Activated CD8-positive, alpha-beta T cell treated with anti-CD3 and anti-CD28 coated beads, Interleukin-2, amount 10 ng/mL, durations not matched to agents 7 days and 5 days (primary cell): ENCODE data around the gene KCTD18. TPM values are rescaled to one million over a fixed set of nuclear protein-coding genes. Genes with fewer than 3 reads are reported as not detected.

Source experiments
- ATAC-seq: fragments of 150-1000 bp; cut with Tn5 transposase; one replicate; pipeline ENCODE4 v1.10.0; 2021; ENCODE audit warnings: moderate library complexity
- CTCF ChIA-PET: fragments of 350-600 bp; sonication (Branson Sonifier 250); formaldehyde crosslinking; loops from one replicate; lab custom pipeline; 2021; ENCODE audit warnings: antibody characterized with exemption; lab: Charles Lee
- POLR2A ChIA-PET: fragments of 350-600 bp; sonication (Branson Sonifier 250); formaldehyde crosslinking; loops from one replicate; lab custom pipeline; 2021; ENCODE audit warnings: antibody characterized with exemption; lab: Charles Lee
- DNase-seq: peaks from one replicate; pipeline ENCODE4 v3.0.0-alpha.2; 2020
- H3K27ac Mint-ChIP-seq: one replicate; pipeline ENCODE4 v1.8.0; 2021; ENCODE audit warnings: mild to moderate bottlenecking, mixed read lengths
- H3K27me3 Mint-ChIP-seq: one replicate; pipeline ENCODE4 v1.8.0; 2021; ENCODE audit warnings: low read depth, mixed read lengths
- H3K36me3 Mint-ChIP-seq: one replicate; pipeline ENCODE4 v1.8.0; 2021; ENCODE audit warnings: low read depth, mixed read lengths
- H3K4me1 Mint-ChIP-seq: one replicate; pipeline ENCODE4 v1.8.0; 2021; ENCODE audit warnings: low read depth, mixed read lengths
- H3K4me3 Mint-ChIP-seq: one replicate; pipeline ENCODE4 v1.8.0; 2021; ENCODE audit warnings: mild to moderate bottlenecking, mixed read lengths
- H3K9me3 Mint-ChIP-seq: one replicate; pipeline ENCODE4 v1.8.0; 2022; ENCODE audit warnings: mixed read lengths; ENCODE audit not compliant: insufficient read depth
- total RNA-seq, 2 experiments: library from RNA; stranded (reverse); gene quantifications; one replicate each; pipeline ENCODE4 v1.2.3, GENCODE V29; 2021

The KCTD18 gene
- total RNA-seq, 2 experiments from 2014 or later: 14.3 to 14.8 TPM

GRCh38 chr2:200515155-200515554 is 5.3 kb upstream of the KCTD18 start:
- H3K36me3 Mint-ChIP-seq: no peaks in the 10 kb centered on the region
- POLR2A ChIA-PET: interaction anchor here (1.8 kb wide), 1 partner anchor 11 kb away, joined by 6 read pairs; the partner anchor contains the start of gene SGO2
- DNase-seq (no peak), ATAC-seq (peak; percentile 15)
- H3K9me3 Mint-ChIP-seq: peaks cover 4% of the 10 kb centered on the region
- H3K4me1 Mint-ChIP-seq: peaks cover 15% of the 10 kb centered on the region
- H3K4me3 Mint-ChIP-seq: no peak overlapping the region
- H3K27me3 Mint-ChIP-seq: peaks cover 9% of the 10 kb centered on the region
- H3K27ac Mint-ChIP-seq: no peak overlapping the region
- CTCF ChIA-PET: interaction anchor here (0.7 to 1.3 kb wide), 3 partner anchors 12 to 532 kb away, joined by 3 read pairs; no protein-coding TSS in a partner anchor

GRCh38 chr2:200509235-200509611 is 645 bp downstream of the KCTD18 start:
- Mint-ChIP-seq H3K27me3 (no peaks in the 10 kb centered on the region), H3K36me3 (peaks cover 14% of the 10 kb centered on the region), H3K4me3 (peak overlapping the region; percentile 96), H3K4me1 (peaks cover 18% of the 10 kb centered on the region), H3K9me3 (no peaks in the 10 kb centered on the region), H3K27ac (peak overlapping the region; percentile 93)
- DNase-seq (no peak), ATAC-seq (no peak)
- ChIA-PET POLR2A (interaction anchor here (1.3 to 2.1 kb wide), 2 partner anchors 16 to 17 kb away, joined by 5 to 11 read pairs; partner anchors contain the start of gene SGO2), CTCF (interaction anchor here (0.6 to 1.7 kb wide), 13 partner anchors 10 to 188 kb away, joined by 3 to 12 read pairs (median 4); partner anchors contain the start of gene SGO2)

GRCh38 chr2:200507179-200507578 is 2.7 kb downstream of the KCTD18 start:
- Mint-ChIP-seq H3K27ac (no peak overlapping the region), H3K36me3 (peaks cover 25% of the 10 kb centered on the region), H3K4me1 (peaks cover 18% of the 10 kb centered on the region), H3K4me3 (no peak overlapping the region), H3K27me3 (no peaks in the 10 kb centered on the region), H3K9me3 (no peaks in the 10 kb centered on the region)
- POLR2A ChIA-PET: no interaction called here
- CTCF ChIA-PET: no interaction called here
- DNase-seq (no peak), ATAC-seq (no peak)

- no peak overlapping the region for H3K27ac Mint-ChIP-seq
- no peak overlapping the region for H3K4me3 Mint-ChIP-seq
- no peak for DNase-seq
- peaks cover 28% of the 10 kb centered on the region for H3K36me3 Mint-ChIP-seq
- ChIA-PET POLR2A (no interaction called here), CTCF (no interaction called here)
- no peak for ATAC-seq
- no peaks in the 10 kb centered on the region for H3K9me3 Mint-ChIP-seq
- H3K27me3 Mint-ChIP-seq: no peaks in the 10 kb centered on the region
- H3K4me1 Mint-ChIP-seq: peaks cover 18% of the 10 kb centered on the region
These were observed 3.2 kb downstream of the KCTD18 start for GRCh38 chr2:200506679-200507078.

- H3K27ac Mint-ChIP-seq: no peak overlapping the region
- H3K9me3 Mint-ChIP-seq: no peaks in the 10 kb centered on the region
- DNase-seq (no peak), ATAC-seq (no peak)
- H3K36me3 Mint-ChIP-seq: peaks cover 38% of the 10 kb centered on the region
- no peak overlapping the region for H3K4me3 Mint-ChIP-seq
- POLR2A ChIA-PET: interaction anchor here (0.7 kb wide), 1 partner anchor 156 kb away, joined by 3 read pairs; no protein-coding TSS in a partner anchor
- H3K4me1 Mint-ChIP-seq: no peaks in the 10 kb centered on the region
- CTCF ChIA-PET: no interaction called here
- no peaks in the 10 kb centered on the region for H3K27me3 Mint-ChIP-seq
These were observed 7.7 kb downstream of the KCTD18 start for GRCh38 chr2:200502196-200502595.

- CTCF ChIA-PET: interaction anchor here (1.2 to 4.9 kb wide), 2 partner anchors 13 to 16 kb away, joined by 7 to 25 read pairs; no protein-coding TSS in a partner anchor
- Mint-ChIP-seq H3K36me3 (peaks cover 39% of the 10 kb centered on the region), H3K27me3 (no peaks in the 10 kb centered on the region), H3K4me3 (no peak overlapping the region), H3K9me3 (no peaks in the 10 kb centered on the region), H3K4me1 (no peaks in the 10 kb centered on the region), H3K27ac (no peak overlapping the region)
- POLR2A ChIA-PET: no interaction called here
- DNase-seq: no peak
- no peak for ATAC-seq
These were observed 11.3 kb downstream of the KCTD18 start for GRCh38 chr2:200498402-200499162.

- H3K27ac Mint-ChIP-seq: no peak overlapping the region
- ATAC-seq: no peak
- no peaks in the 10 kb centered on the region for H3K9me3 Mint-ChIP-seq
- DNase-seq: no peak
- peaks cover 42% of the 10 kb centered on the region for H3K36me3 Mint-ChIP-seq
- no peaks in the 10 kb centered on the region for H3K27me3 Mint-ChIP-seq
- no peaks in the 10 kb centered on the region for H3K4me1 Mint-ChIP-seq
- POLR2A ChIA-PET: no interaction called here
- H3K4me3 Mint-ChIP-seq: no peak overlapping the region
- CTCF ChIA-PET: interaction anchor here (1.1 to 4.9 kb wide), 2 partner anchors 10 to 15 kb away, joined by 5 to 25 read pairs; no protein-coding TSS in a partner anchor
These were observed 13.2 kb downstream of the KCTD18 start for GRCh38 chr2:200496696-200497095.

- DNase-seq: no peak
- ChIA-PET POLR2A (interaction anchor here (1.7 kb wide), 1 partner anchor 16 kb away, joined by 5 read pairs; the partner anchor contains the start of gene KCTD18), CTCF (interaction anchor here (2.8 kb wide), 1 partner anchor 11 kb away, joined by 32 read pairs; no protein-coding TSS in a partner anchor)
- peaks cover 56% of the 10 kb centered on the region for H3K36me3 Mint-ChIP-seq
- no peak overlapping the region for H3K27ac Mint-ChIP-seq
- H3K4me3 Mint-ChIP-seq: no peak overlapping the region
- H3K27me3 Mint-ChIP-seq: no peaks in the 10 kb centered on the region
- no peak for ATAC-seq
- no peaks in the 10 kb centered on the region for H3K9me3 Mint-ChIP-seq
- no peaks in the 10 kb centered on the region for H3K4me1 Mint-ChIP-seq
These were observed 15.8 kb downstream of the KCTD18 start for GRCh38 chr2:200494048-200494447.

- H3K36me3 Mint-ChIP-seq: peaks cover 49% of the 10 kb centered on the region
- no peak for DNase-seq
- CTCF ChIA-PET: interaction anchor here (1.1 to 2.8 kb wide), 4 partner anchors 10 to 513 kb away, joined by 4 to 32 read pairs (median 4); partner anchors contain the start of gene KCTD18
- H3K27ac Mint-ChIP-seq: no peak overlapping the region
- ATAC-seq: no peak
- no peaks in the 10 kb centered on the region for H3K4me1 Mint-ChIP-seq
- H3K4me3 Mint-ChIP-seq: no peak overlapping the region
- POLR2A ChIA-PET: interaction anchor here (1.7 kb wide), 1 partner anchor 17 kb away, joined by 5 read pairs; the partner anchor contains the start of gene KCTD18
- no peaks in the 10 kb centered on the region for H3K9me3 Mint-ChIP-seq
- no peaks in the 10 kb centered on the region for H3K27me3 Mint-ChIP-seq
These were observed 17.2 kb downstream of the KCTD18 start for GRCh38 chr2:200492656-200493055.

GRCh38 chr2:200490001-200490400 is 19.9 kb downstream of the KCTD18 start:
- no peak overlapping the region for H3K4me3 Mint-ChIP-seq
- CTCF ChIA-PET: no interaction called here
- no peak for DNase-seq
- no peaks in the 10 kb centered on the region for H3K4me1 Mint-ChIP-seq
- POLR2A ChIA-PET: no interaction called here
- ATAC-seq: no peak
- no peaks in the 10 kb centered on the region for H3K9me3 Mint-ChIP-seq
- no peaks in the 10 kb centered on the region for H3K27me3 Mint-ChIP-seq
- peaks cover 42% of the 10 kb centered on the region for H3K36me3 Mint-ChIP-seq
- H3K27ac Mint-ChIP-seq: no peak overlapping the region

GRCh38 chr2:200488169-200488568 is 21.7 kb downstream of the KCTD18 start:
- Mint-ChIP-seq H3K9me3 (no peaks in the 10 kb centered on the region), H3K36me3 (peaks cover 33% of the 10 kb centered on the region), H3K27me3 (no peaks in the 10 kb centered on the region), H3K27ac (no peak overlapping the region), H3K4me1 (no peaks in the 10 kb centered on the region), H3K4me3 (no peak overlapping the region)
- ChIA-PET POLR2A (no interaction called here), CTCF (no interaction called here)
- DNase-seq (no peak), ATAC-seq (no peak)

- Mint-ChIP-seq H3K27me3 (no peaks in the 10 kb centered on the region), H3K36me3 (peaks cover 18% of the 10 kb centered on the region), H3K4me3 (no peak overlapping the region), H3K4me1 (no peaks in the 10 kb centered on the region), H3K27ac (no peak overlapping the region), H3K9me3 (no peaks in the 10 kb centered on the region)
- DNase-seq: no peak
- CTCF ChIA-PET: interaction anchor here (0.8 to 7.3 kb wide), 8 partner anchors 10 to 513 kb away, joined by 3 to 58 read pairs (median 6); no protein-coding TSS in a partner anchor
- POLR2A ChIA-PET: no interaction called here
- no peak for ATAC-seq
These were observed 23.3 kb downstream of the KCTD18 start for GRCh38 chr2:200486529-200486928.
